ENCODE measurements around the gene TMEM135.

The TMEM135 gene

GRCh38 chr11:87007963-87008362, 29.8 kb upstream of the TMEM135 start:
- TF ChIP-seq CTCF (IDR thresholded peaks at IDR 0.05; ENCODE audit: low read length, missing control alignments), result no peak
- DNase-seq (ENCODE audit: low read depth), result peak; percentile 49
- H3K4me3 ChIP-seq (replicated peaks; ENCODE audit: low read depth, low read length), result no peak overlapping the region

GRCh38 chr11:87012089-87012488, 25.6 kb upstream of the TMEM135 start:
- H3K4me3 ChIP-seq (replicated peaks; ENCODE audit: low read depth, low read length), result no peak overlapping the region
- no peak for DNase-seq (ENCODE audit: low read depth)
- TF ChIP-seq CTCF (IDR thresholded peaks at IDR 0.05; ENCODE audit: low read length, missing control alignments), result no peak

GRCh38 chr11:87012673-87013072, 25.1 kb upstream of the TMEM135 start:
- no peak overlapping the region for H3K4me3 ChIP-seq (replicated peaks; ENCODE audit: low read depth, low read length)
- no peak for DNase-seq (ENCODE audit: low read depth)
- no peak for TF ChIP-seq CTCF (IDR thresholded peaks at IDR 0.05; ENCODE audit: low read length, missing control alignments)

- peak; percentile 27 for DNase-seq (ENCODE audit: low read depth)
- no peak overlapping the region for H3K4me3 ChIP-seq (replicated peaks; ENCODE audit: low read depth, low read length)
- no peak for TF ChIP-seq CTCF (IDR thresholded peaks at IDR 0.05; ENCODE audit: low read length, missing control alignments)
These were observed 23.6 kb upstream of the TMEM135 start for GRCh38 chr11:87013912-87014825.

- DNase-seq (ENCODE audit: low read depth), result no peak
- no peak for TF ChIP-seq CTCF (IDR thresholded peaks at IDR 0.05; ENCODE audit: low read length, missing control alignments)
- H3K4me3 ChIP-seq (replicated peaks; ENCODE audit: low read depth, low read length), result no peak overlapping the region
These were observed 22.1 kb upstream of the TMEM135 start for GRCh38 chr11:87015645-87016044.

GRCh38 chr11:87019613-87020271, 18.0 kb upstream of the TMEM135 start:
- DNase-seq (ENCODE audit: low read depth), result peak; percentile 16
- H3K4me3 ChIP-seq (replicated peaks; ENCODE audit: low read depth, low read length), result no peak overlapping the region
- TF ChIP-seq CTCF (IDR thresholded peaks at IDR 0.05; ENCODE audit: low read length, missing control alignments), result no peak
